ENCODE results near the gene CHFR.

DNA sequence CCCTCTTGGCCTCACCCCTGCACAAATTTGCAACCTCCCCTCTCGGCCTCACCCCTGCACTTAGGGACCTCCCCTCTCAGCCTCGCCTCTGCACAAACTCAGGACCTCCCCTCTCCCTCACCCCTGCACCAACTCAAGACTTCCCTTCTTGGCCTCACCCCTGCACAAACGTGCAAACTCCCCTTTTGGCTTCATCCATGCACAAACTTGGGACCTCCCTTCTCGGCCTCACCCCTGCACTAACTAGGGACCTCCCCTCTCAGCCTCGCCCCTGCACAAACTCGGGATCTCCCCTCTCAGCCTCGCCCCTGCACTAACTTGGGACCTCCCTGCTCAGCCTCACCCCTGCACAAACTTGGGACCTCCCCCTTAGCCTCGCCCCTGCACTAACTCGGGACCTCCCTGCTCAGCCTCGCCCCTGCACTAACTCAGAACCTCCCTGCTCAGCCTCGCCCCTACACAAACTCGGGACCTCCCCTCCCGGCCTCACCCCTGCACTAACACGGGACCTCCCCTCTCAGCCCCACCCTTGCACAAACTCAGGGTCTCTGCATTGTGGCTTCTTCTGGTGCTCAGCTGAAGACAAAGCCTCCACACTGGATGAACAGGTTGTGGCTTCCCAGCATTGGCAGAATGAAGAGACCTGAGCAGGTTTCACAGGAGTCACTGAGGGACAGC is 47.7 kb downstream of the CHFR start:
- TF ChIP-seq, protein P1, sequence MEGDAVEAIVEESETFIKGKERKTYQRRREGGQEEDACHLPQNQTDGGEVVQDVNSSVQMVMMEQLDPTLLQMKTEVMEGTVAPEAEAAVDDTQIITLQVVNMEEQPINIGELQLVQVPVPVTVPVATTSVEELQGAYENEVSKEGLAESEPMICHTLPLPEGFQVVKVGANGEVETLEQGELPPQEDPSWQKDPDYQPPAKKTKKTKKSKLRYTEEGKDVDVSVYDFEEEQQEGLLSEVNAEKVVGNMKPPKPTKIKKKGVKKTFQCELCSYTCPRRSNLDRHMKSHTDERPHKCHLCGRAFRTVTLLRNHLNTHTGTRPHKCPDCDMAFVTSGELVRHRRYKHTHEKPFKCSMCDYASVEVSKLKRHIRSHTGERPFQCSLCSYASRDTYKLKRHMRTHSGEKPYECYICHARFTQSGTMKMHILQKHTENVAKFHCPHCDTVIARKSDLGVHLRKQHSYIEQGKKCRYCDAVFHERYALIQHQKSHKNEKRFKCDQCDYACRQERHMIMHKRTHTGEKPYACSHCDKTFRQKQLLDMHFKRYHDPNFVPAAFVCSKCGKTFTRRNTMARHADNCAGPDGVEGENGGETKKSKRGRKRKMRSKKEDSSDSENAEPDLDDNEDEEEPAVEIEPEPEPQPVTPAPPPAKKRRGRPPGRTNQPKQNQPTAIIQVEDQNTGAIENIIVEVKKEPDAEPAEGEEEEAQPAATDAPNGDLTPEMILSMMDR (conservative IDR thresholded peaks at IDR 0.05; ENCODE audit: low read length) = no peak
- no peak for TF ChIP-seq EZH2phosphoT487 (IDR thresholded peaks at IDR 0.05; ENCODE audit: borderline replicate concordance)

Data from Loucy (cell line).